HG02885 (cell line): ENCODE data around the gene PARD6B.
"Not testable (repeated sequence)": the region's sequence is repeated elsewhere in the genome, so short reads cannot be mapped to it uniquely, and the experiment has no call there.

ENCODE experiments used
- ATAC-seq: cut with Tn5 transposase; IDR thresholded peaks from one replicate; pipeline ENCODE4 v1.9.1; 2021; ENCODE audit warnings: mild to moderate bottlenecking; ENCODE audit not compliant: unreplicated experiment, poor library complexity

PARD6B gene

DNA sequence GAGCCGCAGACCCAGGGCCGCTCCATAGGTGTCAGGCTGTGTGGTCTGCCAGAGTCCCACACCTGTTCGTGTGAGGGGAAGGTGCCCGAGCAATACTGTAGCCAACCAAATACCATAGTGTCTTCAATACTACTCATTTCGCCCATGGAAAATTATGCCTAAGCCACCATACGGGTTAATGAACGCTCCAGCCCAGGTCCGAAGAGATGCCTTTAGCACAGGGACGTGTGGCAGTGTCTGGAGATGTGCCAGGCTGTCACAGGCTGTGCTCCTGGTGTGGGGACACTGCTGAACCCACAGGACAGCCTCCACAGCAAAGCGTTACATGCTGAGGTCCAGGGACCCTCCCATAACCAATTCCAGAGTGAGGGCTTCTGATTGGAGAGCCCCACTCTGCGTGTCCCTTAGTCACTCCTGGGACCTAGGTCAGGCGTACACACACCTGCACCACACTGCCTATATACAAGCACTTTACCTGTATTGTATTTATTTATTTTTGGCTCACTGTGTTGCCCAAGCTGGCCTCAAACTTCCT, 38.2 kb downstream of the PARD6B start:
- not testable (repeated sequence) for ATAC-seq

- not testable (repeated sequence) for ATAC-seq
Measured at GRCh38 chr20:50771419-50772080, 40.2 kb downstream of the PARD6B start.

- no peak for ATAC-seq
Measured at GRCh38 chr20:50772420-50773185, 41.2 kb downstream of the PARD6B start.

- no peak for ATAC-seq
Measured at GRCh38 chr20:50774515-50774914, 43.1 kb downstream of the PARD6B start.

GRCh38 chr20:50776122-50776817, 44.9 kb downstream of the PARD6B start:
- ATAC-seq: no peak

DNA sequence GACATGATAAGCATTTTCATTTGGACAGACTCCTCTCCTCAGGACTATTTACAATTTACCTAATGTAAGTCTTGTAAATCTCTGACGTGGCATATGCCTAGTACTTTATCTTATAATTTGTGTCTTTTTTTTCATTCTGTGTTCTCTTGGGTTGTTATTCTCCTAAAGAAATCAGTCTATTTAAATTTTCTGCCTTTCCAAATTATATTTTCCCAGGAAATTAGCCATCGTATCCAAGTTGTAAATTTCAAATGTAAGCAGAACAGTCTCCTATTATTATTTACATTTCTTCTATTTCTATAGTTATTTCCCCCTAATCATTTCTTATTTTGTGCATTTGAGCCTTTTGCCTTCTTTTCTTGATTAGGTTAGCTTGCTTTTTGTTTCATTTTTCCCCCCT, 46.0 kb downstream of the PARD6B start:
- no peak for ATAC-seq

GRCh38 chr20:50778994-50779393, 47.6 kb downstream of the PARD6B start:
- ATAC-seq: not testable (repeated sequence)

DNA sequence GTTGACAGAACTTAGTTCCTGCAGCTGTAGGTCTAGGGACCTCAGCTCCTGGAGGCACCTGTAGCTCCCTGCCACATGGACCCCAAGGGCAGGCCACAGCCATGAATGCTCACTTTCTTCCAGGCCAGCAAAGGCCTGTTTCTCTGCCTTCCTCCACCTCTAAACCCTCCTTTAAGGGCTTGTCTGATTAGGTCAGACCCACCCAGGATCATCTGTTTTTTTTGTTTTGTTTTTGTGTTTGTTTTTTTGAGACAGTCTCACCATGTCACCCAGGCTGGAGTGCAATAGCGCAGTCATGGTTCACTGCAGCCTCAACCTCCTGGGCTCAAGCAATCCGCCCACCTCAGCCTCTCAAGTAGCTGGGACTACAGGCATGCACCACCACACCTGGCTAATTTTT, 52.0 kb downstream of the PARD6B start:
- no peak for ATAC-seq

DNA sequence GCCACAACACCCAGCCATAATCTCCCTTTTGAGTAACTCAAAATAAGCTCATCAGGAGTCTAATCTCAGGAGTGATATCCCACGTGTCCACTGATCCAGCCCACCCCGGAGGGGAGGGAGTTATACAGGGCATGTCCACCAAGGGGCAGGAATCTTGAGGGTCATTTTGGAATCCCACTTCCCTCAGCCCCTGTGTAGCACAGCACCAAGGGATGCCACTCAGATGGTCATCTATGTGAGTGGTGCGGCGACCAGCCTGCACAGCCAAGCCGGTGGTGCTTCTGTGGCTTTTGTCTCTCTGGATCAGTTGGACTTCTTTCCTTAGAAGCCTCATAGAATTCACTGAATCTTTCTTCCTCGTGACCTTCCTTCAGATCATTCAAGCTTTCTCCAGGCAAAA, 52.5 kb downstream of the PARD6B start:
- ATAC-seq: no peak

GRCh38 chr20:50784464-50784863, 53.1 kb downstream of the PARD6B start:
- no peak for ATAC-seq

GRCh38 chr20:50786703-50787102, 55.3 kb downstream of the PARD6B start:
- ATAC-seq: no peak

DNA sequence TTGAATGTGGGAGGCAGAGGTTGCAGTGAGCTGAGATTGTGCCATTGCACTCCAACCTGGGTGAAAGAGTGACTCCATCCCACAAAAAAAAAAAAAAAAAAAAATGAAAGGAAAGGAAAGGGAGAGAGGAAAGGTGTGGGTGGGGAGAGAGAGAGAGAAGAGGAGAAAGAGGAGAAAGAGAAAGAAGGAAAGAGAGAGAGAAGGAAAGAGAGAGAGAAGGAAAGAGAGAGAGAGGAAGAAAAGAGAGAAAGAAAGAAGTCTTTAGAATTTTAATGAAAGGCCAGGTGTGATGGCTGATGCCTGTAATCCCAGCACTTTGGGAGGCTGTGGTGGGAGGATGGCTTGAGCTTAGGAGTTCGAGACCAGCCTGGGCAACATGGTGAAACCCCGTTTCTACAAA, 55.8 kb downstream of the PARD6B start:
- no peak for ATAC-seq

DNA sequence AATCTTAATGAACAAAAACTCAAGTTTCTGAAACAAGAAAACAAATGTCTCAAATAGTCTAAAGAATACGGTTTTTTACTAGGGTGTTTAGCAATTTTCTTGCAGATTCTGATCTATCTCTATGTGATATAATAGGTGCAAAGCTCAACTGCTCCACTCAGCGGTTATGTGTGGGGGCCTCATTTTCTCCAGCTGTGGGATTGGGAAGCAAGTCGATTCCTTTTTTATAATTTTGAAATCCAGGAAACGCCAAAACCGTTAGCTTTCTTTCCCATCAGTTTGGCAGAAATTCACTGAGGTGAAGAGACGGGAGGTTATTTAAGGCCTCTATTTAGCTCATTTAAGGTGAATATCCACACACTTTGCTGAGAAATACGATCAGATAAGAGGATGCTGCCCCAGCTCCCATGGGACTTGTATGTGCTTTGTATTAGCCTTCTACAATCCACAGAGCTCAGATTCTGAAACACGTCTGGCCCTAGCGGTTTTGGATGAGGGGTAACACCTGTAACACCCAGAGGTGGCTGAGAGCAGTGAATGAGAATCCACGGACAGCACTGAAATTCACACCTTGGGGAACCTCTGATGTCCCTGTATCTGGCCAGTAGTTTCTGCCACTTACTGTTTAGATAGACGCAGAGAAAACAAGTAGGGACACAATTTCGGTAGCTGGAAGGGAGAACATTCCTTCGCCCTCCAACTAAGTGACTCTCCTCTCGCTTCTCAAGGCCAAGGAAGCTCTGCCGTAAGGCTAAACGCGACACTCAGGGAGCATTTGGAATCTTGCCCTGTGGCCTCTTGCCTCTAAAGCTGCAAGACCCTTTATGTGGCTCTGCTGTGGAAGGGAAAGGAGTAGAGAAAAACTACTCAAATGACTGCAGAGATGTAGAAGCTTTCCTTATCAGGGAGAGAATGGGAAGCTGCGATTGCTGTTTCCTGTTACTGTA, 56.9 kb downstream of the PARD6B start:
- no peak for ATAC-seq

GRCh38 chr20:50789968-50790650, 58.7 kb downstream of the PARD6B start:
- no peak for ATAC-seq

DNA sequence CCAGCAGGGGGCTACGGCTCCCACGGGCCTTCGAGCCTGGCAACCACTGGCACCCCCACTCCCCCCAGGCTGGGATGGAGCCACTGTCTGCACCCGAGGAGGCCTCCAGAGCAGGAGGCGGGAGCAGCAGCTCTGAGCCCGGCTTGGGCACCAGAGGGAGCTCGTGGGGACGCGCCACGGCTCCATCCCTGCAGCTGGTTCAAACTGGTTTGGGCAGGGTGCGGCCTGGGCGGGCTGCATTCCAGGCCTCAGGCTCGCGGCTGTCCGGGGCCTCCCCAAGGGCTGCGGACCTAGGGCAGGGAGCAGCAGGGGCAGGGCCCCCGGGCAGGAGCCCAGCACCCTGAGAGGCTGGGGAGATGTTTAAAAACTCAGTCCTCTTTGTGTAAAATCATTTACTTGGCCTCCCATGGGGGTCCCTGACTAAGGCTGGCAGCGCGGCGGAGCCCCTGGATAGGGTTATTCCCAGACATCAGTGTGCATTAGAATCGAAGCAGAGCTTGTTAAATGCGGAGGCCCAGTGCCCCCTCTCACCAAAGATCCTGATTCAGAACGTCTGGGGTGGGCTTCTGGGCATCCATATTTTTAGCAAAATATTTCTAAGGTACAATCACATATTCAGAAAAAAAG, 59.4 kb downstream of the PARD6B start:
- ATAC-seq: peak; percentile 64

- ATAC-seq: no peak
Measured at GRCh38 chr20:50792708-50793574, 61.6 kb downstream of the PARD6B start.

DNA sequence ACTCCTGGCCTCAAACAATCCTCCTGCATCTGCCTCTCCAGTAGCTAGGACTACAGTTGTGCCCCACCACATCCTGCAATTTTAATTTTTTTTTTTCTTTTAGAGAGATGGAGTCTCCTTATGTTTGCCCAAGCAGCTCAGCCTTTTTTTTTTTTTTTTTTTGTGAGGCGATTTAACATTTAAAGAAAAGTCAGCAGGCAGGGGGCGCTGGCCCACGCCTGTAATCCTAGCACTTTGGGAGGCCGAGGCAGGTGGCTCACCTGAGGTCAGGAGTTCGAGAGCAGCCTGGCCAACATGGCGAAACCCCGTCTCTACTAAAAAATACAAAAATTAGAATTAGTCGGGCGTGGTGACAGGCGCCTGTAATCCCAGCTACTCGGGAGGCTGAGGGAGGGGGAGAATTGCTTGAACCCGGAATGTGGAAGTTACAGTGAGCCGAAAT, 62.2 kb downstream of the PARD6B start:
- not testable (repeated sequence) for ATAC-seq
